ENCODE measurements around the gene DHRS12.

Gene DHRS12

DNA sequence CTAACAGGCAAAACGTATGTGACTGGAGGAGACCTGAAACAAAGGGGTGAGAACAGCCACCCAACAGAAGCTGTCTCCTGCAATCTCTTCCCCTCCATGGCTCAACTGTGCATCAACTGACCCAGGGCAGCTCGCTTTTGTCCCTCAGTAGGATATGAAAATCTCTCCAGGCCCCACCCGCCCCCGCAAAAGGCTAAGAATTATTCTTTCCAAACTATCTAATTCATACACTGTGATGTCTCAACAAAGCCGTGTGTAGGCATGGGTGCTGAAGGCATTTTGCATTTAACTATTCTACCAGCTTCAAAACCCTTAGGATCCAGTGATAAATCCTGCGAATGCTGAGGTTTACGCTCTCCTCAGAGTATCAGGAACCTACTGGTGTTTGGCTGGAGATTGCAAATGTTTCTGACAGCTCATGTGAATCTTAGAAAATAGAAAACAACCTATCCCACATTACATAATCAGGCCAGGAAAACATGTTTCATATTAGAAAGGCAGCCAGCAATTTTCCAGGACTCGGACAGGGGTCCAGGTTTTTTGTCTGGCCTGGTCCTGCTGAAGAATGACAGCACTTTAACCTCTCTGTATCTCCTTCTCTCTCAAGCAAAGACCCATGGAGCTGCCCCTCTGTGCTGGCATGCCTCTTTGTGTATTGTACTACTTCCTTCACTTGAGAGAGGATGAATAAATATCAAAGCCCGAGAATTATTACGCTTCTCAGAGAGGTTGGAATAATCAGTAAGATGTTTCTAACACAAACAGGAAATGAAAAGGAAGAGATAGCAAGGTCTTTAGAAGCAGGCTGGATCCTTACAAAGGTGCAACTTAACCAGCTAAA lies 17.3 kb downstream of the DHRS12 start:
- no peak overlapping the region for H3K9ac ChIP-seq (ENCODE audit: low read length)
- H3K36me3 ChIP-seq (ENCODE audit: control insufficient read depth, low read depth, low read length), result no peaks in the 10 kb centered on the region
- H3K27ac ChIP-seq (ENCODE audit: low read length), result no peak overlapping the region
- H3K9me3 ChIP-seq (ENCODE audit: control insufficient read depth, low read depth, low read length), result no peaks in the 10 kb centered on the region
- H3K4me3 ChIP-seq (ENCODE audit: low read length), result no peak overlapping the region
- H3K27me3 ChIP-seq (ENCODE audit: control insufficient read depth, insufficient read depth, low read length), result no peaks in the 10 kb centered on the region
- no peaks in the 10 kb centered on the region for H3K4me1 ChIP-seq (ENCODE audit: control insufficient read depth, low read depth, low read length)

GRCh38 chr13:51785712-51786424 lies 18.1 kb downstream of the DHRS12 start:
- Histone ChIP-seq H3K4me3 (ENCODE audit: low read length) (no peak overlapping the region), H3K4me1 (ENCODE audit: control insufficient read depth, low read depth, low read length) (no peaks in the 10 kb centered on the region), H3K27me3 (ENCODE audit: control insufficient read depth, insufficient read depth, low read length) (no peaks in the 10 kb centered on the region), H3K27ac (ENCODE audit: low read length) (no peak overlapping the region), H3K9me3 (ENCODE audit: control insufficient read depth, low read depth, low read length) (no peaks in the 10 kb centered on the region), H3K9ac (ENCODE audit: low read length) (no peak overlapping the region), H3K36me3 (ENCODE audit: control insufficient read depth, low read depth, low read length) (no peaks in the 10 kb centered on the region)

- H3K27ac ChIP-seq (ENCODE audit: low read length), result no peak overlapping the region
- no peak overlapping the region for H3K9ac ChIP-seq (ENCODE audit: low read length)
- no peaks in the 10 kb centered on the region for H3K9me3 ChIP-seq (ENCODE audit: control insufficient read depth, low read depth, low read length)
- H3K27me3 ChIP-seq (ENCODE audit: control insufficient read depth, insufficient read depth, low read length), result no peaks in the 10 kb centered on the region
- H3K36me3 ChIP-seq (ENCODE audit: control insufficient read depth, low read depth, low read length), result no peaks in the 10 kb centered on the region
- H3K4me1 ChIP-seq (ENCODE audit: control insufficient read depth, low read depth, low read length), result no peaks in the 10 kb centered on the region
- no peak overlapping the region for H3K4me3 ChIP-seq (ENCODE audit: low read length)
These were observed 19.9 kb downstream of the DHRS12 start for GRCh38 chr13:51784097-51784496.

GRCh38 chr13:51783428-51784094 lies 20.4 kb downstream of the DHRS12 start:
- Histone ChIP-seq H3K4me3 (ENCODE audit: low read length) (no peak overlapping the region), H3K9me3 (ENCODE audit: control insufficient read depth, low read depth, low read length) (no peaks in the 10 kb centered on the region), H3K9ac (ENCODE audit: low read length) (no peak overlapping the region), H3K27me3 (ENCODE audit: control insufficient read depth, insufficient read depth, low read length) (no peaks in the 10 kb centered on the region), H3K27ac (ENCODE audit: low read length) (no peak overlapping the region), H3K36me3 (ENCODE audit: control insufficient read depth, low read depth, low read length) (no peaks in the 10 kb centered on the region), H3K4me1 (ENCODE audit: control insufficient read depth, low read depth, low read length) (no peaks in the 10 kb centered on the region)

DNA sequence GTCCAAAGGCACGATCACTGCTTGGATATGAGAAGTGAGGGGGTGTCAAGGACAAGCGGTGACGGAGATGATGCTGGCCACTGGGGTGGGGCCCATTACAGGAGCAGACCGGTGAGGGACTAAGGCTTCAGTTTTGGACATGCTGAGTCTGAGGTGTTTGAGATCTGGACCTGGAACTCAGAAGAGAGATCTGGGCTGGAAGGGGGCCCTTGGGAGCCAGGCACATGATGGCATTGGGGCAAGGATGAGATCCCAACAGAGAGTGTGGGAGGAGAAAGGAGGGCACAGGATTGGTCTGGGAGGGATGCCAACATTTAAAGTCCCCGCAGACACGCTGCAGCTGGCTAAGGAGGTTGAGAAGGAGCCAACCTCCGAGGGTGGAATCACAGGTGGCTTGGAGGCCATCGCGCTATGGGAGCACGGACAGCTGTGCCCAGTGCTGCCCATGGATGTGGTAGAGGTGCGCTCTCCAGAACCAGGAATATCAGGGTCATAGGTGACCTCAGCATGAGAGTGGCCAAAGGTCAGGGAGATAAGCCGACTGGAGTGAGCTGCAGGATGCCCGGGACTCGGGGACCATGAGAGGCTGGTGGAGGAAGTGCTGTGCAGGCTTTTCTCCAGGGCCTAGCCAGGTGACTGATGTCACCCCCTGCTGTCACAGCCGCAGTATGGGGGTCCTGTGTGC lies 21.8 kb downstream of the DHRS12 start:
- no peak overlapping the region for H3K4me3 ChIP-seq (ENCODE audit: low read length)
- no peak overlapping the region for H3K9ac ChIP-seq (ENCODE audit: low read length)
- H3K9me3 ChIP-seq (ENCODE audit: control insufficient read depth, low read depth, low read length), result no peaks in the 10 kb centered on the region
- no peaks in the 10 kb centered on the region for H3K27me3 ChIP-seq (ENCODE audit: control insufficient read depth, insufficient read depth, low read length)
- H3K4me1 ChIP-seq (ENCODE audit: control insufficient read depth, low read depth, low read length), result no peaks in the 10 kb centered on the region
- H3K36me3 ChIP-seq (ENCODE audit: control insufficient read depth, low read depth, low read length), result no peaks in the 10 kb centered on the region
- H3K27ac ChIP-seq (ENCODE audit: low read length), result no peak overlapping the region

GRCh38 chr13:51781246-51782022 lies 22.5 kb downstream of the DHRS12 start:
- Histone ChIP-seq H3K4me1 (ENCODE audit: control insufficient read depth, low read depth, low read length) (no peaks in the 10 kb centered on the region), H3K27me3 (ENCODE audit: control insufficient read depth, insufficient read depth, low read length) (no peaks in the 10 kb centered on the region), H3K36me3 (ENCODE audit: control insufficient read depth, low read depth, low read length) (no peaks in the 10 kb centered on the region), H3K4me3 (ENCODE audit: low read length) (no peak overlapping the region), H3K9me3 (ENCODE audit: control insufficient read depth, low read depth, low read length) (no peaks in the 10 kb centered on the region), H3K9ac (ENCODE audit: low read length) (no peak overlapping the region), H3K27ac (ENCODE audit: low read length) (no peak overlapping the region)

DNA sequence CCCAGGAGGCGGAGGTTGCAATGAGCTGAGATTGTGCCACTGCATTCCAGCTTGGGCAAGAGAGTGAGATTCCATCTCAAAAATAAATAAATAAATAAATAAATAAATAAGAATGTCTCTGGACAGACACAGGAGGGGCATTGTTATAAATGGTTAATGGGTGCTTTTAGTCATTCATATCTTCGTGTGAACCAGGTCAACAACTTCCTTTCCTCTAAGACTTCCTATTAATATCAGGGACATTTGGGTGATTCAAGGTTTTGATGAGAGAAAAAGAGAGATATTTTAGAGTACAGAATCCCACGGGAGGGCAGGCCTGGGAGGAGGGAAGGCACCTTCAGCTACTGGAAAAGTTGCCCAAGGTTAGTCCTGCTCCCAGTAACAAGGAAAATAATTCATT lies 23.9 kb downstream of the DHRS12 start:
- Histone ChIP-seq H3K36me3 (ENCODE audit: control insufficient read depth, low read depth, low read length) (no peaks in the 10 kb centered on the region), H3K4me1 (ENCODE audit: control insufficient read depth, low read depth, low read length) (no peaks in the 10 kb centered on the region), H3K9ac (ENCODE audit: low read length) (no peak overlapping the region), H3K9me3 (ENCODE audit: control insufficient read depth, low read depth, low read length) (no peaks in the 10 kb centered on the region), H3K27me3 (ENCODE audit: control insufficient read depth, insufficient read depth, low read length) (no peaks in the 10 kb centered on the region), H3K4me3 (ENCODE audit: low read length) (no peak overlapping the region), H3K27ac (ENCODE audit: low read length) (no peak overlapping the region)

GRCh38 chr13:51778392-51778791 lies 25.6 kb downstream of the DHRS12 start:
- no peaks in the 10 kb centered on the region for H3K4me1 ChIP-seq (ENCODE audit: control insufficient read depth, low read depth, low read length)
- H3K9me3 ChIP-seq (ENCODE audit: control insufficient read depth, low read depth, low read length), result no peaks in the 10 kb centered on the region
- no peak overlapping the region for H3K4me3 ChIP-seq (ENCODE audit: low read length)
- H3K27ac ChIP-seq (ENCODE audit: low read length), result no peak overlapping the region
- H3K9ac ChIP-seq (ENCODE audit: low read length), result no peak overlapping the region
- H3K27me3 ChIP-seq (ENCODE audit: control insufficient read depth, insufficient read depth, low read length), result no peaks in the 10 kb centered on the region
- no peaks in the 10 kb centered on the region for H3K36me3 ChIP-seq (ENCODE audit: control insufficient read depth, low read depth, low read length)

DNA sequence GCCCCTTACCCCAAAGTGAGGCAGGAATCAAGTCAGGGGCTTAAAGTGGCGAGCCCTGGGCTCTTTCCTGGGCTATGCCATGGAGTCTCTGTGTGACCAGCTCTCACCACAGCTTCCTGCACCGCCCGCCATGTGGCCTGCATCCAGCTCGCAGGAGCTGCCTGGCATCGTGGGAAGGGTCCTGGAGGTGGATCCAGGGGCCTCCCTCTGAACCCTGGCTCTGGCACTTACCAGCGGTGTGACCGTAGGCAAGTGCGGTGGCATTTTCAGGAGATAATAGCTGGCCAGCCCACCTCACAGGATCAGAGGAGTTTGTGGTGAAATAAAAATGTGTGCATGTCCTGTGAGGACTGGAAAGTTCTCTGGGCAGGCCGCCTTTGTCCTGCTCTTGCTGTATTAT lies 26.0 kb downstream of the DHRS12 start:
- Histone ChIP-seq H3K4me1 (ENCODE audit: control insufficient read depth, low read depth, low read length) (no peaks in the 10 kb centered on the region), H3K9ac (ENCODE audit: low read length) (no peak overlapping the region), H3K27ac (ENCODE audit: low read length) (no peak overlapping the region), H3K36me3 (ENCODE audit: control insufficient read depth, low read depth, low read length) (no peaks in the 10 kb centered on the region), H3K4me3 (ENCODE audit: low read length) (no peak overlapping the region), H3K27me3 (ENCODE audit: control insufficient read depth, insufficient read depth, low read length) (no peaks in the 10 kb centered on the region), H3K9me3 (ENCODE audit: control insufficient read depth, low read depth, low read length) (no peaks in the 10 kb centered on the region)

GRCh38 chr13:51776179-51776578 lies 27.8 kb downstream of the DHRS12 start:
- H3K27ac ChIP-seq (ENCODE audit: low read length), result no peak overlapping the region
- H3K4me1 ChIP-seq (ENCODE audit: control insufficient read depth, low read depth, low read length), result no peaks in the 10 kb centered on the region
- H3K4me3 ChIP-seq (ENCODE audit: low read length), result no peak overlapping the region
- no peaks in the 10 kb centered on the region for H3K36me3 ChIP-seq (ENCODE audit: control insufficient read depth, low read depth, low read length)
- no peak overlapping the region for H3K9ac ChIP-seq (ENCODE audit: low read length)
- no peaks in the 10 kb centered on the region for H3K27me3 ChIP-seq (ENCODE audit: control insufficient read depth, insufficient read depth, low read length)
- no peaks in the 10 kb centered on the region for H3K9me3 ChIP-seq (ENCODE audit: control insufficient read depth, low read depth, low read length)

- no peak overlapping the region for H3K4me3 ChIP-seq (ENCODE audit: low read length)
- H3K27me3 ChIP-seq (ENCODE audit: control insufficient read depth, insufficient read depth, low read length), result no peaks in the 10 kb centered on the region
- H3K9ac ChIP-seq (ENCODE audit: low read length), result no peak overlapping the region
- H3K9me3 ChIP-seq (ENCODE audit: control insufficient read depth, low read depth, low read length), result no peaks in the 10 kb centered on the region
- no peak overlapping the region for H3K27ac ChIP-seq (ENCODE audit: low read length)
- H3K36me3 ChIP-seq (ENCODE audit: control insufficient read depth, low read depth, low read length), result no peaks in the 10 kb centered on the region
- H3K4me1 ChIP-seq (ENCODE audit: control insufficient read depth, low read depth, low read length), result no peaks in the 10 kb centered on the region
These were observed 30.4 kb downstream of the DHRS12 start for GRCh38 chr13:51773515-51773914.

All from iPS-18a (cell line).